GM21367 (cell line): ENCODE results near the gene SLC19A1.

Source experiments
- ATAC-seq: cut with Tn5 transposase; IDR thresholded peaks from one replicate; pipeline ENCODE4 v1.9.1; 2021; ENCODE audit not compliant: unreplicated experiment

SLC19A1 gene

DNA sequence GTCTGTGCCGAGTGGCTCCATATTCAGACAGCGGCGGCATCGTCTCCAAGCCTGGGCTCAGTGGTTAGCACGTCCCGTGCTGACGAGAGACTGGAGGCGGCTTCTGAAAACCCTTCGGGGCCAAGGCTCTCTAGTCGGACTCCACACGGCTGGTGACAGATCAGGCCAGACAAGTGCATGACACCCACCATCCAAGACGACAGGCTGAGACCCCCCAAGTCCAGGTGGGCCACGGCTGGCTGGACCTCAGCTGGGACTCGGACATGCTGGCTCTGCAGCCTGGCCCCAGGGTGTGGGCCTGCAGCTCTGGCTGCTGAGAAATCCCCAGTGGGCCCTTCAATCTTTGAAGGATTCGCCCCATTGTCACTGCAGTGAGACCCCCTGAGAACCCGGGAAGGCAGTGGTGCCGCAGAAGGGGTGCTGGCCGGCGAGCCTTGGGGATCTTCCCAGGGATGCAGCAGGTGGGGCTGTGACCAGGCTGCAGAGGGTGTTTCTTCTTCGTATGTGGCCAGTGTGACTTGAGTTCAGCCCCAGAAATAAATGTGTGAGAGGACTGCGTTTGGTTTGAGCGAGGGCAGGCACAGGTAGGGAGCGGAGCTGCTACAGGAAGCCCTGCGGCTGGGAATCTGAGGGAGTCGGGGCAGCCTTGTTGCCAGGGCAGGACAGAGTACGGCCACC, 15.9 kb upstream of the SLC19A1 start:
- no peak for ATAC-seq

DNA sequence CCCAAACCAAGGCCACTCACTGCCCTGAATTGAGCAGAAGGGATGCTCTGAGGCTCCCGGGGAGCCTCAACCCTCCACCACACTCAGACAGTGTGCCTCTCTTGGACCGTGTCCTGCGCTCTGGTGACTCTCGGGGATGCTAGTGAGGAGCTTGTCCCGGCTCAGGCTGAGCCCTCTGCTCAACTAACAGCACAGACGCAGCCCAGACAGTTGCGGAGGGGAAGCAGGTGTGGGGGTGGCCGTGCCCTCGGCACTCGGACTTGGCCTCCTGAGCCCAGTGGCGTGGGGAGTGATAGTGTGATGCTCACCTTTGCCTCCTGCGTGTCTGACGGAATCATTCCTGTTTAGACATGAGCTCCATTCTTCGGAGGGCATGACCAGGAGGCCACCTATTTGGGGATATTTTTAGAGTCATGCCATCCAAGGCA, 15.4 kb upstream of the SLC19A1 start:
- no peak for ATAC-seq

DNA sequence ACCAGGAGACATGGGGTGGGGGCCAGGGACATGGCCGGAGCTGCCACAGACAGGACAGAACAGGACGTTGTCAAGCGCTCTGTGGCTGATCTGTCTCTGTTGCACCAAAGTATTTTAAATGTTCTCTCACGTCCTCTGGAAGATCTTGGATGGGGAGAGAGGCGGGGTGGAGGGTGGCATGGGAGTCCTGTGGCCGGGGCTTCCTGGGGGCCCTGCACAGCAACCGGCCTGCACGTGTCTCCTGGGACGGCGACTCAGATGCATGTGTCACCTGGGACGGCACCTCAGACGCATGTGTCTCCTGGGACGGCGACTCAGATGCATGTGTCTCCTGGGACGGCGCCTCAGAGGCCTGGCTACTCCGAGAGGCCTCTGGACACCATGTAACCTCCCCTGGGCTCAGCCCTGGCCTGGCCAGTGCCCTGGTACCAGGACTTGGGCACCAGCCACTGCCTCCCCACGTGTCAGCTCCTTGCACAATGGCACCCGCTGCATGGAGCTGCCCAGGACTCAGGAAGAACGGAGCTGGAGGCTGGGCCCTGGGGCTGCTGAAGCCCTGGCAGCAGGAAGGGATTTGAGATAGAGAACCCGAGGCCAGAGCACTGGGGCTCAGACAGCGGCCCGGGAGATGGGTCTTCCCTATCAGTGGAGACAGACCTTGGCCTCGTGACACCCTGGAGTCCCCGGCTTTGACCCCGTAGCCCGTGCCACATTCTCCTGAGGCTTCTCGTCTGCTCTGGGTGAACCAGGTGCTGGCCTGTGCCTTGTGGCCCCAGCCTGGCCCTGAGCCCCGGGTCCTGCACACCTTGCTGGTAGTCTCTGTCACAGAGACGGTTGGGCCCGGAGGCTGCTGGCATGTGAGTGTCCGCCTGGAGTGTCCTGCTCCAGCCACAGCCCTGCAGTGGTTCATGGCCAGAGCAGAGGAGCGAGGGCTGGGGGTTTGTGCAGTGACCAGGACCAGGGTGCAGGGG, 14.7 kb upstream of the SLC19A1 start:
- ATAC-seq: no peak

DNA sequence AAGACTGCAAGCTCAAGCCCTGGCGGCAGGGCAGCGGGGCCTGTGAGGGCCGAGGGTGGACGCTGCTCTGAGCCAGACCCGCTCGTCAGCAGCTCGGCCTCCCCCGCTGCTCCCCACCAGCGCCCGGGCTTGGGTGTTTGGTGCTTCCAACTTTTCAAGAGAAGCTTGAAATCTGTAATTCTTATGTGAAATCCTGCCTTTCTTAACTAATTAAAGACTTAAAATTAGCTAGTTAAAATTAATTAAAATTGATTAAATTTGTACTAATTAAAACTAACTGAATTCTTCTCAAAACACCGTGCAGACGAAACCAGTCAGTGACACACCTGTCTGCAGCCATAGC, 14.0 kb upstream of the SLC19A1 start:
- no peak for ATAC-seq

DNA sequence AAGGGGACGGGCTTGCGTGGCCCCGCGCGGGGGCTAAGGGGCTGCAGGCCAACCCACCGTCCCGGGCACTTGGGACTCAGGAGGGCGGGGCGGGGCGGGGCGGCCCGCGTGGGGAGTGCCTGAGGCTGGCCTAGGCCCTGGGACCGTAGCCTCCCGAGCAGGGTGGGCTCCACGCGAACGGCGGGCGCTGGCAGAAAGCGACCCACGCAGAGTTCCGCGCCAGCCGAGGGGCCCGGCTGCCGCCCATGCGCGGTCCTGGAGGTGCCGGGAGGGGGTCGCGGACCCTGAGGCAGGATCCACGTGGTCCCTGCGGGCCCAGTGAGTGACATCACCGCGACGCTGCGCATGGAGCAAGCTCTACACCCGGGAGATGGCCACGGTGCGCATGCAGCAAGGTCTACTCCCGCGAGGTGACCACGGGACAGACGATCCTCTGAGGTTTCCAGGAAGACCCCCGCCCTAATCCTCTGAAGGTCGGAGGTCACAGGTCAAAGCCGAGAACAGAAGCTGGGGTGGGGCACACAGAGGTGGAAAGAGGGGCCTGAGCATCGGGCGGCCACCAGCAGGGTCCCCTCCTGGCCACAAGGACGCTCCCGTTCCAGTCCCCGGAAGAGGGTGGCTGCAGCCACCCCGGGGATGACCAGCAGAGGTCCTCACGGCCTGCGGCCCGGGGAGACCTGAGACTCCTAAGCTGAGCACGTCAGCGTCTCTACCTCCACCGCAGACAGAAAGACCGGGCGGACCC, 13.5 kb upstream of the SLC19A1 start:
- peak; percentile 66 for ATAC-seq

DNA sequence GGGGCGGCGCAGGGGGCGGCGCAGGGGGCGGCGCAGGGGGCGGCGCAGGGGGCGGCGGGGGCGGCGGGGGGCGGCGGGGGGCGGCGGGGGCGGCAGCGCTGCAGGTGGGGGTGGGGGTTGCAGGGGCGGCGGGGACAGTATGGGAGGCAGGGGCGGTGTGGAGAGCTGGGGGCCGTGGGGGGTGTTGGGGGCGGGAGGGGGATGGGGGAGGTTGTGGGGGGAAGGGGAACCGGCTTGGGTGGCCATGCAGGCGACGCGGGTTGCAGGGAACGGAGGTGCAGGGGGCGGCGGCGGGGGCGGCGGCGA, 13.0 kb upstream of the SLC19A1 start:
- ATAC-seq: no peak

DNA sequence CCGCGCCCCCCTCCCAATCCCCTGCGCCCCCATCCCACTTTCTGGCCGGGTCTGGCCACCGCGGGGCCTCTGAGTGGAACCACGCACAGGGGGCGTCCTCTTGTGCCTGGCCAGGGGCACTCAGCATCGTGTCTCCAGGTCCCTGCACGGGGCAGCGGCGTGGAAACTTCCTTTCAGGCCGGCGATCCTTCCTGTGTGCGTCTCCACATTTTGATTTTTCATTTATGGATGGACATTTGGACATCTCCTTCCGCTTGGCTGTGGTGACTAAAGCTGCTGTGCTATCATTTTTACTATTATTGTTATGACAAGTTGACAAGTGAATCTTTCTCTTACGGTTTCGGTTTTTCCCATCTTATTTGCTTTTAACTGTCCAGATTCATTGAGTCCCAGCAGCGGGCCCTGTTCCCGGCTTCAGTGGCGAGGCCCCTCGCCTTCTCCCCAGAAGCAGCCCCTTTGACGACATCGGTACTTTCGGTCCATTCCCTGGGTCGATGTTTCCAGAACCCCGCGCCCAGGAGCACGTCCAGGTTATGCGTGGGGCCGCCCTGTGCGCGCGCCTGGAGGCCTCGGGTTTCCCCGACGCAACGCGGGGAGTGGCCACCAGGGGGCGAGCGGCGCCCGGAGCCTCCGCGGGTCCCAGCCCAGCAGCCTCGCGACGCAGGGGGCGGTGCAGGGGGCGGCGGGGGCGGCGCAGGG, 12.4 kb upstream of the SLC19A1 start:
- ATAC-seq: no peak

DNA sequence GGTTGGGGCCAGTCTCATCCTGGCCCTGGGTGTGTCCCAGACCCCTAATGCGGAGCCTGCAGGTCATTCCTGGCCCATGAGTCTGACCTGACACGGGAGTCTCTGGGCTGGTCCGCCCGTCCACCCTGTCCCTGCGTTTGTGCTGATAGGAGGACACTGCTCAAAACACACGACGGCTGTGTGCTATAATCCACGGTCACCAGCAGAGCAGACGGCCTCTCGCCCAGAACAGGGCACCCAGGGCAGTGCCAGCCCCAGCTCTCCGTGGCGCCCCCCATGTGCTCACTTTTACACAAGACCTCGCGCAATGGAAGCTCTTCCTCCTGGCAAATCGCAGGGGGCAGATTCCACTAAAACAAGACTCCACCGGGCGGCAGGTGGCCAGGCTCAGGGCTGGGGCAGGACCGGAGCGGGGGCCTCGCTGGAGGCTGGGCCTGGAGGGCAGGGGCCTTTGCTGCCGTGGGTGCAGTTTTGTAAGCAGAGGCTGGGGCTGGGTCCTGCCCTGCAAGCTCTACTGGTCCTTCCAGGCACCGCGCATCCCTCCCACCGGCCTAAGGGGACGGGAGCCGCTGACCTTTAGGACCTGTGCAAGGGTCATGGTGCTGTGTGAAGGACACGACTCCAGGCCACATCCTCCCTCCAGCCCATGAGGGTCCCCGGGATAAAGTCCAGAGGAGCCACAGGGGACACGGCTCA, 10.6 kb upstream of the SLC19A1 start:
- ATAC-seq: no peak

DNA sequence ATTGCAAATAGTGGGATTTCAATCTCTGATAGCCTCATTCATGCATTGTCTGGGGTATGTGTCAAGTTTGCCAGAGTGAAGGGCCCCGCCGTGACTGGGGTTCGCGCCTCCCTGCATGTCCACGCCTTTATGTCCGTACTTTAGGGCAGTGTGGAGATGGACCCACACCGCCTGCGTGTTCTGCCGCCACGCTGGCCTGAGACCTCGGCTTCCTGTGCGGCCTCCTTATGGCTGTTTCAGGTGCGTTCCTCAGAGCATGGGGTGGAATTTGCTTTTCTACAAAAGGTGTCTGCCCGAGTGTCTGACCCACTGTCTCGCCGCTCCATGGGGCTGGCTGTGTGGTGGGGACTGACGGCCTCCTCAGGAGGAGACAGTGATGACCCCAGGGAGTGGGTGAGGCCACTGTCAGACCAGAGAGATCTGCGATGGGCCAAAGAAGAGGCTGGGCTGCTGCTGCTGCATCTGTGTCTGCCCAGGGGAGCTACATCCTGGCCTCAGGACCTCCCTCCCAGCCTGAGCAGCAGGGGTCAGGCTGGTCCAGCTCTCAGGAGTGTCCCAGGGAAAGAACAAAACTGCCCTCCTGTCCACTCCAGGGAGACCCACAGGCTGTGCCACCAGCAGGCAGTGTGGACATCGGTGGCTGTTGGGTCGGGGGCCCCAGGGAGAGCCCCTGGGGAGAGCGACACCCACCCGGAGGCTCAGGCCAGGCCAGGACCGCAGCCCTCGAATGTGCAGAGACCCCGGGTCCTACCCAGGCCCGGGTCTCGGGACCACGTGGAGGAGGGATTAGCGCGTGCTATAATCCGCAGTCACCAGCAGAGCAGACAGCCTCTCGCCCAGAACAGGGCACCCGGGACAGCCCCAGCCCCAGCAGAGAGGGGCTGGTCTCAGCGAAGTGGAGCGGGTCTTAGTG, 9.8 kb upstream of the SLC19A1 start:
- ATAC-seq: no peak

DNA sequence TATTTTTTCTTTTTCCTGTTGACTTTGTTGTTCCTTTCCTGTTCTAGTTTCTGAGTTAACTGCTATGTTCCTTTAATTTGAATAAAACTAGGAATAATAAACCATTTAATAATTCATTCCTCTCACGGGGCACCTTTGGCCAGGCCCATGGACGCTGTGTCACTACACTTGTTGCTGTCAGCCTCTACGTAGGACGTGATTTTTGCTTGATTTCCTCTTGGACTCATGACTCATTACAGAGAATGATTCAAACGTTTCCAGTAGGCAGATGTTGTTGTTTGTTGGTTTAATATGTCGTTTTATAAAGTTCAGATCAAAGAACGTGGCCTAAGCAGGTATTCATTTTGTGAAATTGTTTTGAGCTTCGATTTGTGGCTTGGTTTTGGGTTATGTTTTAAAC, 9.1 kb upstream of the SLC19A1 start:
- no peak for ATAC-seq

DNA sequence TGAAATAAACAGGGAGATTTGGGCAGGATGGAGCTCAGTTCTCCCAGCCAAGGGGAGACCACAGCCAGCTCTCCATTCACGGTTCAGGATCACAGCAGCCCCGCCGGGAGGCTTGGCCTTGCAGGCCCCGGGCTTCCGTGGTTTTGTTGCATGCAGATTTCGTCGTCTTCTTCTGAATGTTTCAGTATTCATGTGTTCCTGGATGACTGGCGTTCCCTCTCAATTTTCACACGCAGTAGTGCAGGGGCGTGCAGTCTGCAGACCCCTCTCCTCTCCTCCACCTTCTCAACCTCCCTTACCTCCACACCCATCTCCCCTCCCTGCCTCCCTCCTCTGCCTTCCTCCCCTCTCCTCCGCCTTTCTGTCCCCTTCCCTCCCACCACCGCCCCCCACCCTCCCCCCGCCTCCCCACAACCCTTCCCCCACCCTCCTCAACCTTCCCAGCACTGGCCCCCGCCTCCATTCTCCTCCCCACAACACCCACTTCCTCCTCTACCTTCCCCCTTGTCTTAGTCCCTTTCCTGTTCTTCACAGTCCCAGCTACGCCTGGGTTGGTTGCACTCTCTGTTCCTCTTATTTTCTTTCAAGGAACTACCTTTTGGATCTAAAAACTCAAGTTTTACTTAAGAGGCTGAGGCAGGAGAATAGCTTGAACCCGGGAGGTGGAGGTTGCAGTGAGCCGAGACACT, 8.4 kb upstream of the SLC19A1 start:
- peak; percentile 36 for ATAC-seq

DNA sequence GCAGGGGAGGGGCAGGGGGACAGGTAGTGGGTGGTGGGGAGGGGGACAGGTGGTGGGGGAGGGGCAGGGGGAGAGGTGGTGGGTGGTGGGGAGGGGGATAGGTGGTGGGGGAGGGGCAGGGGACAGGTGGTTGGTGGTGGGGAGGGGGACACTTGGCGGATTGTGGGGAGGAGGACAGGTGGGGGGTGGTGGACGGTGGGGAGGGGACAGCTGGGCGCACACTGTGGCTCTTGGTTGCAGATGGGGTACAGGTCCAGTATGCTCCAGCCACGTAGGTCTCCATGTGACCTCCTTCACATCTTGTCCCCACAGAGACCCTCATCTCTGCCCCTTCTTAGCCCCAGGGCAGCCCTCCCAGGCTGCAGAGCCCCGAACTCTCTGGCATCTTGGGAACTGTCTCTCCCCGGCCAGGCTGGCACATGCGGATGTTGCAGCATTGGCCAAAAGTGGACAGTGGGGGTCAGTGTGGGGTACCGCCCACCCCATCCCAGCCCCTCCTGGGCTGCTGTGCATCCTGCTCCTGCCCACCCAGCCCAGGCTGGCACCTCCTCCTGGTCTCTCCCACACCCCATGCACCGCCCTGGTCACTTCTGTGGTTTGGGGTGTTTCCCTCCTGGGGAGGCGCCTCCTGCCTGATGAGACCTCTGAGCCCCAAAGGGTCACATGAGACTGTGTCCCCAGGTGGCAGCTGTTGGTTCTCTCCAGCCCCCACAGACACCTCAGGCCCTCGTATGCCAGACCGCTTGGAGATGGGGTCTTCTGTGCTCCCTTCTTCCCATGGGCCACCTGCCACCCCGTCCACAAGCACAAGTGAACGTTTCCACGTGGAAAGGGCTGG, 7.6 kb upstream of the SLC19A1 start:
- ATAC-seq: no peak

DNA sequence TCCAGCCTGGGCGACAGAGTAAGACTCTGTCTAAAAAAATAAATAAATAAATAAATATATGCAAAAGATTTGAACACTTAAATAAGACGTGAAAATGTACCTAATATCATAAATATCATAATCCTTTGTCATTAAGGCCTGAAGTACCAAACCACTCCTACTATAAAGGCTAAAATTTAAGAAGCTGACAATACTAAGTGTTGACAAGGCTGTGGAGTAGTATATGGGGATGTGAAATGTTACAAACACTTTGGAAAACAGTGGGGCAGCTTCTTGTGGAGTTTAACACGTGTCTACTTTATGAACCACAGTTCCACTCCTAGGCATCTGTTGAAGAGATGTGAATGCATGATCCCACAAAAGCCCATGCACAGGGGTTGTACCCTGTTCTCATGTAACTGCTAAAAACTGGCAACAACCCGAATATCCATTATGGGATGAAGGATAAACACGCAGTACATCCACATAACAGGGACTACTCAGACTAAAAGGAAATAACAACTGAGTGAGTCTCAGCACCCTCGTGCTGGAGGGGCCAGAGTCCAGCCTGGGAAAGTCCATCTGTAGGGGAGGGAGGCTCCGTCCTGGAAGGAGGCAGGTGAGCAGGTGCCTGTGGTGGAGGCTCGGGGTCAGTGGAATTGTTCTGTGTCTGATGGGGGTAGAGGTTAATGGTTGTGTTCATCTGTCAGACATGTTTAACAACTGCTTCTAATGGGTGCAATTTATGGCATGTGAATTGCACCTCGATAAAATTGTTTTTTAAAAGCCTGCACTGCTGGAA, 6.7 kb upstream of the SLC19A1 start:
- no peak for ATAC-seq

DNA sequence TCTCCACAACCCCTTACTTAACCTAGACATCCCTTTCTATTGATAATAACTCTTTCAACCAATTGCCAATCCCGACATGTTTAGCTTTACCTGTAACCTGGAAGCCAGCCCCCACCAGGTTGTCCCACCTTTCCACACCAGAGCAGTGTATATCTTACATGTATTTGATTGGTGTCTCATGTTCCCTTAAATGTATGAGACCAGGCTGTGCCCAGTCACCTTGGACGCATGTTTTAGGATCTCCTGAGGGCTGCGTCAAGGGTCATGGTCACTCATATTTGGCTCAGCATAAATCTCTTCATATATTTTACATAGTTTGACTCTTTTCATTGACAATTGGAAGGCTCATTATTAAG, 5.3 kb upstream of the SLC19A1 start:
- ATAC-seq: no peak

DNA sequence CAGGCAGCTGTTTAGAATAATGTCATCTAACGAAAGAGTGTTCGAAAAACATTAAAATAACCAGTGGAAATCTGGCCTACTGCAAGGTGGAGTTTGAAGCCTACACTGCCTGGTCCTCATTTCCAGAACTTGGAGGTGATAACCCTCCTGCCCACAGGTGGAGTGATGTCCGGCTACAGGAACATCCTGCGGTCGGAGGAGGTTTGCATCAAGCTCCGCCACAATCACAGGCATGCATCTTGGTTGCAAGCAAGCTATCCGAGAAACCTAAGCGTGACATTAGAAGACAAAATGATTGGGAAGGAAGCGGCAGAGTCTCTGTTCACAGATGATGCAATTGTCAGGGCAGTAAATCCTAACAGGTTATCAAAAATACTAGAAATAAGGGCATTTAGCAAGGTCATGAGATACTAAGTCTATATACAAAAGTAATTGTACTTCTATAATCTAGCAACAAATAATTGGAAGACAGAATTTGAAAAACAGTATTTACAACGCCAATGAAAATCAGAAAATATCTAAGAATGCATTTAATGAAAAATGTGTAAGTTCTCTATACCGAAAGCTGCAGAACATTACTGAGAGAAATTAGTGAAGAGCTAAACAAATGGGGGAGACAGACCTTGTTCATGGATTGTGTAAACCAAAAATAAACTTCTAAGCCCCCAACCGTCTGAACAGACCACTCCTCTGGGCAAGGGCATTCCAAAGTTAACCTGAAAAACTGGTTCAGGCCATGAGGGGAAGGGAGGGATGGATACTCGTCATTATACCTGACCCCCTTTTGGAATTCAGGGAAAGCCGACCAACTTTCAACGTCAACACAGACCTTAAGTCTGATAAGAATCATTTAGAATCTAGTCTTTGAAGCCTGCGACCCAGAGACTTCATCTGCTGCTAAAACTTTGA, 4.7 kb upstream of the SLC19A1 start:
- ATAC-seq: no peak
